Suprapubic skin (tissue), 4 donors: ENCODE measurements around the gene OR1K1.
"Not testable (repeated sequence)": the region's sequence is repeated elsewhere in the genome, so short reads cannot be mapped to it uniquely, and the experiment has no call there.

Source experiments
- CTCF ChIP-seq, 2 donors: fragments of 200-600 bp in 1 of 2; fragments of 450-650 bp in 1 of 2; sonication (generic) in 1 of 2; IDR thresholded peaks; one replicate each; pipeline ENCODE4 v1.5.1; 2016 to 2019; ENCODE audit warnings: antibody characterized with exemption in 2 of 2, mild to moderate bottlenecking in 1 of 2, moderate library complexity in 1 of 2
- EP300 ChIP-seq: sonication (generic); formaldehyde crosslinking; IDR thresholded peaks from one replicate; pipeline ENCODE4 v1.6.1; 2017; ENCODE audit warnings: antibody characterized with exemption
- POLR2A ChIP-seq, 2 donors: fragments of 450-650 bp; IDR thresholded peaks; one replicate each; pipeline ENCODE4 v1.6.1; 2017; ENCODE audit warnings: antibody characterized with exemption in 2 of 2, mild to moderate bottlenecking in 2 of 2, moderate library complexity in 2 of 2
- POLR2AphosphoS5 ChIP-seq, 3 donors: sonication (generic); formaldehyde crosslinking; IDR thresholded peaks; one replicate each; pipeline ENCODE4 v1.6.1; 2017; ENCODE audit warnings: antibody characterized with exemption in 3 of 3

- not testable (repeated sequence) for TF ChIP-seq CTCF (IDR thresholded peaks at IDR 0.05); POLR2A (IDR thresholded peaks at IDR 0.05); EP300; POLR2AphosphoS5 (IDR thresholded peaks at IDR 0.05)
These were observed 38.5 kb downstream of the OR1K1 start for GRCh38 chr9:122838441-122838840.
